ENCODE data around the gene ENTPD1.

DNA sequence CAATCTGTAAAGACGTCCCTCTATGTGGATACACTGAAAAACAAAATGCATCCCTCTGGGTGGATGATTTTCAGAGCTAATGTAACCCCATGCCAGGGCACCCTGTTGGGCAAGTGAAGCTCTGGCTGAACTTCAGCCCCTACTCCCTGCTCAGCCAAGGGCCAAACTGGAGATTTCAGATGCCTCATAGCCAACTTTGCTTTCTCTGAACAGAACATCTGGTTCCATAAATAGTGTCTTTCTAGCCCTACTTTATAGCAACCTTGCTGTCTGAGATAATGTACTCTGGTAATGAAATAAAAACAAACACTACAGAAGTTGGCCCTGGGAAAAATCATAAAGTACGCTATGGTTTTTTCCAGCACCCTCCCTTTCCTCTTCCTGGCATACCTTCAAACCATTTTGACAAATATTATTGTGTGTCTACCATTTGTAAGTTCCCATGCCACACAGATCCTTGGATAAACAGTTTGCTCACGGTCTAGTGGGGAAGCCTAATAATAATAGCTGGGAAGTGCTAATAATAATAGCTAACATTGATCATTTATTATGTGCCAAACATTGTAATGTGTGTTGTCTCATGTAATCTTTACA, 3.4 kb downstream of the ENTPD1 start:
- no peak for TF ChIP-seq EZH2 (IDR thresholded peaks at IDR 0.05; ENCODE audit: insufficient read depth, low read length)
- TF ChIP-seq, protein P1, sequence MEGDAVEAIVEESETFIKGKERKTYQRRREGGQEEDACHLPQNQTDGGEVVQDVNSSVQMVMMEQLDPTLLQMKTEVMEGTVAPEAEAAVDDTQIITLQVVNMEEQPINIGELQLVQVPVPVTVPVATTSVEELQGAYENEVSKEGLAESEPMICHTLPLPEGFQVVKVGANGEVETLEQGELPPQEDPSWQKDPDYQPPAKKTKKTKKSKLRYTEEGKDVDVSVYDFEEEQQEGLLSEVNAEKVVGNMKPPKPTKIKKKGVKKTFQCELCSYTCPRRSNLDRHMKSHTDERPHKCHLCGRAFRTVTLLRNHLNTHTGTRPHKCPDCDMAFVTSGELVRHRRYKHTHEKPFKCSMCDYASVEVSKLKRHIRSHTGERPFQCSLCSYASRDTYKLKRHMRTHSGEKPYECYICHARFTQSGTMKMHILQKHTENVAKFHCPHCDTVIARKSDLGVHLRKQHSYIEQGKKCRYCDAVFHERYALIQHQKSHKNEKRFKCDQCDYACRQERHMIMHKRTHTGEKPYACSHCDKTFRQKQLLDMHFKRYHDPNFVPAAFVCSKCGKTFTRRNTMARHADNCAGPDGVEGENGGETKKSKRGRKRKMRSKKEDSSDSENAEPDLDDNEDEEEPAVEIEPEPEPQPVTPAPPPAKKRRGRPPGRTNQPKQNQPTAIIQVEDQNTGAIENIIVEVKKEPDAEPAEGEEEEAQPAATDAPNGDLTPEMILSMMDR (IDR thresholded peaks at IDR 0.05; ENCODE audit: insufficient read depth, low read depth, low read length), result no peak
